Mammary epithelial cell (primary cell): ENCODE results near the gene RBL1.

ENCODE experiments used
- EZH2 ChIP-seq: IDR thresholded peaks from 2 replicates; pipeline ENCODE4 v1.6.1; 2012; ENCODE audit warnings: low read length, inconsistent platforms, borderline replicate concordance
- TF ChIP-seq, protein P1 (sequence below), 2 donors: IDR thresholded peaks in 1 of 2; conservative IDR thresholded peaks in 1 of 2; 2 replicates each; pipeline ENCODE4 v1.5.1; 2011 to 2012; ENCODE audit warnings: inconsistent platforms in 2 of 2, low read length in 2 of 2, mild to moderate bottlenecking in 2 of 2, control low read depth in 1 of 2, low read depth in 1 of 2; ENCODE audit not compliant: insufficient read depth in 1 of 2; ENCODE audit errors: extremely low read depth in 1 of 2

DNA sequence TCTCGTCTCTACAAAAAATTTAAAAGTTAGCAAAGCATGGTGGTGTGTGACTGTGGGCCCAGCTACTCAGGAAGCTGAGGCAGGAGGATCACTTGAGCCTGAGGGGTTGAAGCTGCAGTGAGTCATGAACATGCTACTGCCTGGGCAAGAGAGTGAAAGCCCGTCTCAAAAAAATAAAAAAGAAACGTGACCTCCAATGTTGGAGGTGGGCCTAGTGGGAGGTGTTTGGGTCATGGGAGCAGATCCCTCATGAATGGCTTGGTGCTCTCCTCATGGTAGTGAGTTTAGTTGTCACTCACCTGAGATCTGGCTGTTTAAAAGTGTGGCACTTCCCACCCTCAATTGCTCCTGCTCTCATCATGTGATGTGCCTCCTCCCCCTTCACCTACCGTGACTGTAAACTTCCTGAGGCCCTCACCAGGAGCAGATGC, 24.3 kb downstream of the RBL1 start:
- TF ChIP-seq, protein P1, sequence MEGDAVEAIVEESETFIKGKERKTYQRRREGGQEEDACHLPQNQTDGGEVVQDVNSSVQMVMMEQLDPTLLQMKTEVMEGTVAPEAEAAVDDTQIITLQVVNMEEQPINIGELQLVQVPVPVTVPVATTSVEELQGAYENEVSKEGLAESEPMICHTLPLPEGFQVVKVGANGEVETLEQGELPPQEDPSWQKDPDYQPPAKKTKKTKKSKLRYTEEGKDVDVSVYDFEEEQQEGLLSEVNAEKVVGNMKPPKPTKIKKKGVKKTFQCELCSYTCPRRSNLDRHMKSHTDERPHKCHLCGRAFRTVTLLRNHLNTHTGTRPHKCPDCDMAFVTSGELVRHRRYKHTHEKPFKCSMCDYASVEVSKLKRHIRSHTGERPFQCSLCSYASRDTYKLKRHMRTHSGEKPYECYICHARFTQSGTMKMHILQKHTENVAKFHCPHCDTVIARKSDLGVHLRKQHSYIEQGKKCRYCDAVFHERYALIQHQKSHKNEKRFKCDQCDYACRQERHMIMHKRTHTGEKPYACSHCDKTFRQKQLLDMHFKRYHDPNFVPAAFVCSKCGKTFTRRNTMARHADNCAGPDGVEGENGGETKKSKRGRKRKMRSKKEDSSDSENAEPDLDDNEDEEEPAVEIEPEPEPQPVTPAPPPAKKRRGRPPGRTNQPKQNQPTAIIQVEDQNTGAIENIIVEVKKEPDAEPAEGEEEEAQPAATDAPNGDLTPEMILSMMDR (conservative IDR thresholded peaks at IDR 0.05 in 1 of 2, IDR thresholded peaks at IDR 0.05 in 1 of 2; ENCODE audit: extremely low read depth in 1 of 2, insufficient read depth in 1 of 2, low read depth in 1 of 2, low read length in 2 of 2), result no peak
- TF ChIP-seq EZH2, result no peak
